SJCRH30 (cell line): Measurements from ENCODE around the gene KIAA1671. TPM values are rescaled to one million over a fixed set of nuclear protein-coding genes. Genes with fewer than 3 reads are reported as not detected.
A peak's percentile ranks its signal among the peaks of the same experiment; 100 is the strongest.

Experiments used
- DNase-seq, 2 experiments: peaks; one replicate each; pipeline ENCODE4 v3.0.0-alpha.2; 2015 to 2020
- H3K27ac ChIP-seq: fragments of 250-450 bp; sonication (Bioruptor Pico); 2 replicates; pipeline ENCODE4 v1.5.1; 2020; ENCODE audit warnings: mild to moderate bottlenecking, moderate library complexity
- H3K27me3 ChIP-seq: fragments of 250-450 bp; sonication (Bioruptor Pico); 2 replicates; pipeline ENCODE4 v1.5.1; 2020; ENCODE audit warnings: mild to moderate bottlenecking, moderate library complexity
- H3K36me3 ChIP-seq: fragments of 250-450 bp; sonication (Bioruptor Pico); 2 replicates; pipeline ENCODE4 v1.5.1; 2020; ENCODE audit warnings: mild to moderate bottlenecking, moderate library complexity
- H3K4me1 ChIP-seq: fragments of 250-450 bp; sonication (Bioruptor Pico); 2 replicates; pipeline ENCODE4 v1.5.1; 2020; ENCODE audit warnings: mild to moderate bottlenecking, moderate library complexity
- H3K4me3 ChIP-seq: fragments of 250-450 bp; sonication (Bioruptor Pico); 2 replicates; pipeline ENCODE4 v1.5.1; 2020; ENCODE audit warnings: mild to moderate bottlenecking, moderate library complexity
- H3K9me3 ChIP-seq: fragments of 250-450 bp; sonication (Bioruptor Pico); replicated peaks from 2 replicates; pipeline ENCODE4 v1.5.1; 2020; ENCODE audit warnings: mild to moderate bottlenecking, moderate library complexity
- total RNA-seq: library from RNA; depleted of rRNA; stranded (reverse); fragments of >200 nt; shearing (Covaris generic); gene quantifications from 2 replicates; pipeline ENCODE4 v1.2.3, GENCODE V29; 2014

Gene KIAA1671
- total RNA-seq, 1 experiment from 2014 or later, result 19.7 TPM

DNA sequence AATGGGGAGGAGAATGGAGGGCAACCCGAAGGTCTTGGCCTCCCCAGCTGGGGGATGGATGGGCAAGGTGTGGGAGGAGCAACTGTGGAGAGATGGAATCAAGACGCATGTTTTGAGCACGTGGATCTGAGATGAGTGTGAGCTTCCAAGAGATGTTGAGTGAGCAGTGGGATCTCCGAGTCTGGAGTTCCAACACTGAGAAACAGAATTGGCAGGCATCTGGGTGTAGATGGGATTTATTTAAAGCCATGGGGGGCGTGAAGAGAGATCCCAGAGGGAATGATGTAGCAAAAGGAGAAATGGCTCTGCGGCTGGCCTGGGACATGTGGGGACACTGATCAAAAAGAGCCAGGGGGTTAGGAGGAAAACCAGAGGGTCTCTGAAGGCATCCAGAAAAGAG, 95.6 kb downstream of the KIAA1671 start:
- H3K4me1 ChIP-seq, result no peaks in the 10 kb centered on the region
- H3K27me3 ChIP-seq, result peaks cover 12% of the 10 kb centered on the region
- H3K9me3 ChIP-seq, result 0 out of 2 replicates have a peak, but pooled peaks cover 4% of the 10 kb centered on the region
- no peak for DNase-seq
- H3K4me3 ChIP-seq, result no peak overlapping the region
- no peaks in the 10 kb centered on the region for H3K36me3 ChIP-seq
- H3K27ac ChIP-seq, result no peak overlapping the region

DNA sequence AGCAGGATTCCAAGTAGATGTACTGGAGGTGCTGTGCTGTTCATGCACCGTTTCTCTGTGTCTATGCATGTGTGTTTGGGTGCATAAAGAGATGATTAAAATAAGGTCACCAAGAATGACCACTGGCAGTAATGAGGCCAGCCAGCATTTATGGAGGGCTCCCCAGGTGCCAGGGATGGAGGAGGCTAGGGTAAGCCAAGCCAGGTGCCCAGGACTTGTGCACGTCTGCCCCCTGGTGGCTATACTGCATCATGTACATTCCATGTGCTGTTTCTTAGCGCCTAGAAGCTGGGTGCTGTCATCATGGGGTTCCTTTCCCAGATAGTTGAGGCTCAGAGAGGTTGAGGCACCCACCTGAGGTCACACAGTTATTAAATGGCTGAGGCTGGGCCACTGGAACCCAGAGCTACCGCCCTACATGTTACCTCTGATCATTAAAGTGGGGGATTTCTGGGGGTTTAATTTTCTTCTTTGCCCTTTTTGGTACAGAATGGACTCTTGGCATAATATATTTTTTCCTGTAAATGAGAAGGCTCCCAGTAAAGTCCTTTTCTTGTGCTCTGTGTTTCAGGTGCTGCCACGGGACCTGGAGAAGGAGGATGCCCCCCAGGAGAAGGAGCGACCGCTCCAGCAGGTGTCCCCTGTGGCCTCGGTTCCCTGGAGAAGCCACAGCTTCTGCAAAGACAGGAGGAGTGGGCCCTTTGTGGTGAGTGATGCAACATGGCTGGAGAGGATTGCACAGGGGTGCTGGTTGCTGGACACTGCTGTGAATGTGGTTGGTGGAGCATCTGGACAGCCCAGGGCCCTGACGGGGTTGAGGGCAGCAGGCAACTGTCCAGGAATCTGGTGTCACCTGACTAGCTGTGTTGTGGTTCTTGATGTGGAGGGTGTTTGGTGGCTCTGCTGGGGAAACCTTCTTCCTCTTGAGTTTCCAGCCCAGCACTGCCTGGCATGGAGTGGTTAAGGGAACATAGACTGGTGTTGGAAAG, 96.4 kb downstream of the KIAA1671 start:
- DNase-seq, result peak; percentile 64 to 87
- no peaks in the 10 kb centered on the region for H3K4me1 ChIP-seq
- H3K9me3 ChIP-seq, result 0 out of 2 replicates have a peak, but pooled peaks cover 4% of the 10 kb centered on the region
- H3K4me3 ChIP-seq, result no peak overlapping the region
- peaks cover 11% of the 10 kb centered on the region for H3K27me3 ChIP-seq
- no peak overlapping the region for H3K27ac ChIP-seq
- H3K36me3 ChIP-seq, result no peaks in the 10 kb centered on the region

DNA sequence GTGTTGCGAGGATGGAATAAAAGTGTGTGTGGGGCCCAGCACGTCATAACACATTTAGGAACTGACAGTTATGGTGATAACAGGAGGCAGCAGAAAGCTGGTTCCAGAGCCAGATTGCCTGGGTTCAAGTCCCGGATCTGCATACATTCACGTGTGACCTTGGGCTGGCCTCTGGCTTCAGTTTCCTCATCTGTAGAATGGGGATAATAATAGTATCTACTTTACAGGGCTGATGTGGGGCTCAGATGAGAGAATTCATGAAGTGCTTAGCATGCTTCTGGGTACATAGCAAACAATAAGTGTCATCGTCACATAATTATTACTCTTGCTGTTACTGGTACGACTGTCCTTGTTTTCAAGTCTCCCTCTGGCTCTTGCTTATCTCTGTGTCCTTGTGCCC, 97.3 kb downstream of the KIAA1671 start:
- Histone ChIP-seq H3K36me3 (no peaks in the 10 kb centered on the region), H3K27ac (no peak overlapping the region), H3K4me3 (no peak overlapping the region), H3K9me3 (0 out of 2 replicates have a peak, but pooled peaks cover 4% of the 10 kb centered on the region), H3K27me3 (peaks cover 3% of the 10 kb centered on the region), H3K4me1 (no peaks in the 10 kb centered on the region)
- no peak for DNase-seq

DNA sequence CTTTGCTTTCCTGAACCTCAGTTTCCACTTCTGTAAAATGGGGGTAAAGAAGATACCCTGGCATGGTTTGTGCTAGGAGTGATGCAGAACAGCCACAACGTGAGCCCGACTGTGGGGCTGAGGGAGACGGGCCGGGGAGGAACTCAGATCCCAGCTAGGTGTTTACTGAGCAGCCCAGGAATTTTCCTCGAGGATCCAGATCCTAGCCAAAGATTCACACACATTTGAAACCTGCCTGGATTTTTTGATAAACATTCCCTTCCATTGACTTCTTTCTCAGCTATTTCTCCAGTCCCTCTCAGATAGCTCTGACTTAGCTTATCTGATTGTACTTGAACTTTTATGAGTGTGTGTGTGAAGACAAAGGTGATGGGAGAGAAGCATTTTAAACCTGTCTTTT, 98.0 kb downstream of the KIAA1671 start:
- no peaks in the 10 kb centered on the region; the same call in 1 of the 2 replicates for H3K27me3 ChIP-seq
- DNase-seq, result no peak

DNA sequence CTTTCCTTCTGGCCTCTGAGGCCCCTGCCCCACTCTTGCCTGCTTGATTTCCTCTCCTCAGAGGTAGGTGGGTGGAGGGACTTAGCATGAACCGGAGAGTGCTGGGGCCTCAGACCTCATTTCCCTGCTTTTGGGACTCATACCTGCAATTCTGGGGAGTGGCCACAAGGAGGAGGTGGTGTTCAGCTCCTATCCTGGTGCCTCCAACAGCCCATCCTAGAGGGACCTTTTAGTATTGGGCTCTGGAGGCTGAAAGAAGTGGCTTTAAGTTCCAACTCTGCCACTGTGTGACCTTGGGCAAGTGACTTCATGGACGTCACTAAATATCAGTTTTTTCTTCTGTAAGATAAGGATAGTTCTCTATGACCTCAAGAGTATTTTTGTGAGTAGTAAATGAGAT, 98.6 kb downstream of the KIAA1671 start:
- H3K27me3 ChIP-seq, result no peaks in the 10 kb centered on the region; the same call in 1 of the 2 replicates
- 0 out of 2 replicates have a peak, but pooled peaks cover 4% of the 10 kb centered on the region for H3K9me3 ChIP-seq
- H3K4me3 ChIP-seq, result no peak overlapping the region
- no peaks in the 10 kb centered on the region for H3K36me3 ChIP-seq
- H3K27ac ChIP-seq, result no peak overlapping the region
- H3K4me1 ChIP-seq, result no peaks in the 10 kb centered on the region
- DNase-seq, result peak; percentile 37 to 66

More for the DNA sequence above, 98.0 kb downstream of the KIAA1671 start:
- Histone ChIP-seq H3K4me1 (no peaks in the 10 kb centered on the region), H3K9me3 (0 out of 2 replicates have a peak, but pooled peaks cover 4% of the 10 kb centered on the region), H3K27ac (no peak overlapping the region), H3K36me3 (no peaks in the 10 kb centered on the region), H3K4me3 (no peak overlapping the region)

DNA sequence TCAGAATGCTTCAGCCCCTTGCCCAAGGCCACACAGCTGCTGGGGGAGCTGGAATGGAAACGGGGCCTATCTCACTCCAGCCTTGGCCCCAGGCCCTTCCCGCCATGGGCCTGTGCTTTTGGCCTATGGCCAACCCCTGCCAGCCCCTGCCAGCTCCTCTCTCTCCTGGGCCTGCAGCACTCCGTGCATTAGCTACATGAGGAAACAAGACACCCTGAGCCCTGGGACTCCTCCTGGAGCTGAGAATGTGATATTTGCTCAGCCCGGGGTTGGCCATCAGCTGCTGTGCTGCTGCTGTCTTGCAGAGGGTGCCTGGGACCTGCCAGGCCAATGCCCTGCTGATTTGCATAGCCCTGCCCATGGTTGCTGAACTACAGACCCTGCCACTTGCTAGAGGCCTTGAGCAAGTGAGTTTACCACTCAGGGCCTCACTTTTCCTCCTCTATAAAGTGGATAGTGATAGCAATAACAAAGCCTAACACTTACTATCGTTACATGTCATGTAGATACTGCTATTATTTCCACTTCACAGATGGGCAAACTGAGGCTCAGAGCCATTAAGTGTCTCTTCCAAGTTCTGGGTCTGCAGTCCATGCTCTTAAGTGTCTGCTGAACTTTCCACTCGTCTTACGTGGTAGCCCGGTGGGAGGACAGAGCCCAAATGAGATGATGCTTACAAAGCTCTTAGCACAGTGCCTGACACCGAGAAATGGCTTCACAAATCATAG, 99.6 kb downstream of the KIAA1671 start:
- peaks cover 4% of the 10 kb centered on the region; the same call in 1 of the 2 replicates for H3K4me1 ChIP-seq
- H3K27ac ChIP-seq, result no peak overlapping the region
- no peak overlapping the region for H3K4me3 ChIP-seq
- no peaks in the 10 kb centered on the region for H3K36me3 ChIP-seq
- H3K9me3 ChIP-seq, result 0 out of 2 replicates have a peak, but pooled peaks cover 4% of the 10 kb centered on the region
- peak; percentile 66 to 80 for DNase-seq
- H3K27me3 ChIP-seq, result no peaks in the 10 kb centered on the region

DNA sequence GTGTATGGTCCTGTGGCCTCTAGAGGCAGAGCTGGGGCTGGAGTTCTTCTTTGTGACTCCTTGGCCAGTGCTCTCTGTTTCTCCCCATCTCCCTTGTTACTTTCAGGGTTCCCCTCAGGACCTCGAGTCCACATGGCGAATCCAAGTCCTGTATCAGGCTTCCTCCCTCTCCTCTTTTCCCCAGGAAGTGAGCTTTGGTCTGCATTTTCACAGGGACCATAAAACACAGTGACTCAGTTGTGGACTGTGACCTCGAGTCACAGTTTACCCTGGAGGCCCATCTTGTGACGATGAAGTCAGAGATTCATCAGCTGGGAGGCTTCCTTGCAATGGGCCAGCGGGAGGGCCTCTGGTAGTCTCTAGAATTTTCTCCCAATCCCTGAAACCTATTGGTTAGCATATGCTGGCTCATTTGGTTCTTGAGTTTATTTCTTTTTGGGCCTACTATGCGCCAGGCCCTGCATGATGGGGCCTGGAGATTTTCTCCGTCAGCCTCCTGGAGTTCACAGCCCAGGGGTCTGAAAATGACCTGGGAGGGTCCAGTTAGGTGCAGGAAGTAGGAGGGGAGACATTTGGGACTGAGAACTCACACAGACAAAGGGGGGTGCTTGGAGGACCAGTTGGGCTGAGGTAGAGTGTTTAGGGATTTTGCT, 100.8 kb downstream of the KIAA1671 start:
- H3K36me3 ChIP-seq, result no peaks in the 10 kb centered on the region
- no peak for DNase-seq
- no peaks in the 10 kb centered on the region for H3K27me3 ChIP-seq
- H3K4me1 ChIP-seq, result peaks cover 4% of the 10 kb centered on the region; the same call in 1 of the 2 replicates
- H3K9me3 ChIP-seq, result 0 out of 2 replicates have a peak, but pooled peaks cover 4% of the 10 kb centered on the region
- H3K27ac ChIP-seq, result no peak overlapping the region
- no peak overlapping the region for H3K4me3 ChIP-seq

DNA sequence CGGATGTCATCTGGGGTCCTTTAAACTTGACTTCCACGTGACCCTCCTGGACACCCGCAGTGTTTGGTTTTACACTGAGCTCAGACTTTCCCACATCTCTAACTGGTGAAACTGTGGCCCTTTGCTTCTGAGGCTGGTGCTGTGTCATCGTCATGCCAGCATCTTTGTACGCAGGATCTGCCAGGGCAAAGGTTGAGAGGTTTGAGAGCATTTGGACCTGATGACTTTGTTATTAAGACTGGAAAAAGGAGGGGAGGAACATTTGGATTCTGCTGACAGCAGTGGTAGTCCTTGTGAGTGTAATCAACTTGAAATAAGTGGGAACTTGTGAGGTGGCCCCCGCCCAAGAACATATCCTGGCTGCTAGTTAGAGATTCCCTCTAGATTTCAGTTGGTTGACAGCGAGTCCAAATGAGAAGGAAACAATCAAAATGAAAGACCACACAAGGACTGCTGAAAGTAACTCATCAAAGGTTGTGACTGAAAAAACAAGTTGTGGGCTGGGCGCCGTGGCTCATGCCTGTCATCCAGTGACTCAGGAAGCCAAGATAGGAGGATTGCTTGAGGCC, 102.5 kb downstream of the KIAA1671 start:
- 0 out of 2 replicates have a peak, but pooled peaks cover 4% of the 10 kb centered on the region for H3K9me3 ChIP-seq
- no peak overlapping the region for H3K27ac ChIP-seq
- H3K36me3 ChIP-seq, result no peaks in the 10 kb centered on the region
- peaks cover 7% of the 10 kb centered on the region; the same call in 1 of the 2 replicates for H3K27me3 ChIP-seq
- H3K4me1 ChIP-seq, result peaks cover 4% of the 10 kb centered on the region; the same call in 1 of the 2 replicates
- H3K4me3 ChIP-seq, result no peak overlapping the region
- no peak for DNase-seq

DNA sequence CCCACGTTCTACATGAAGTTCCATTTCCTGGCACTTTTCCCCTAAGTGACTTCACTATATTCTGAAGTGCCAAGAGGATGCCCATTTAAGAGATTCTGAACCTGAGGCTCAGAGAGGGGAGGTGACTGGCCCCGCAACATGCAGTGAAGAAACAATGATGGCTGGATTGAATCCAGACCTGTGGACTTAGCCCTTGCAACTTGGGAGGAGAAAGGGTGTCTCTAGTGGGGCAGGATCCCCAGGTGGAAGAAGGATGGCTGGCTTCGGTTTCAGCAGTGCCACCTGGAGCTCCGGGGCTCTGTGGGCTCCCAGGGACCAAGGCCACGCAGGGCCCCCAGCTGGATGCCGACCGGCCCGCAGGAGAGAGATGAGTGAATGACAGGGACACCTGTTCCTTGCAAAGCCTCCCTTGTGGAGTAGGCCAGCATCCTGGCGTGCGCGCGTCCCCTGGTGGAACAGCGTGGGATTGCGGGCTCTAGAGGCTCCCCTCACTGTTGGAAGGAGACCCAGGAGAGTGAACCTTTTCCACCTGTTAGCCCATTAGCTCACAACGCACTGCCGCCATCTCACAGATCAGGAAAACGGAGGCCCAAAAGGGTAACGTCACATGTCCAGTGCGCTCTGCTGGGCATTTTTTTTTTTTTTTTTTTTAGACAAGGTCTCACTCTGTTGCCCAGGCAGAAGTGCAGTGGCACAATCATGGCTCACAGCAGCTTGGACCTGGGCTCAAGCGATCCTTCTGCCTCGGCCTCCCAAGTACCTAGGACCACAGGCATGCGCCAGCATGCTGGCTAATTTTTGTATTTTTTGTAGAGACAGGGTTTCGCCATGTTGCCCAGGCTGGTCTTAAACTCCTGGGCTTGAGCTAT, 104.7 kb downstream of the KIAA1671 start:
- peak; percentile 92 to 97 for DNase-seq
- Histone ChIP-seq H3K27ac (no peak overlapping the region), H3K36me3 (no peaks in the 10 kb centered on the region), H3K9me3 (no peaks in the 10 kb centered on the region), H3K4me3 (no peak overlapping the region), H3K27me3 (peaks cover 14% of the 10 kb centered on the region), H3K4me1 (peaks cover 4% of the 10 kb centered on the region; the same call in 1 of the 2 replicates)

DNA sequence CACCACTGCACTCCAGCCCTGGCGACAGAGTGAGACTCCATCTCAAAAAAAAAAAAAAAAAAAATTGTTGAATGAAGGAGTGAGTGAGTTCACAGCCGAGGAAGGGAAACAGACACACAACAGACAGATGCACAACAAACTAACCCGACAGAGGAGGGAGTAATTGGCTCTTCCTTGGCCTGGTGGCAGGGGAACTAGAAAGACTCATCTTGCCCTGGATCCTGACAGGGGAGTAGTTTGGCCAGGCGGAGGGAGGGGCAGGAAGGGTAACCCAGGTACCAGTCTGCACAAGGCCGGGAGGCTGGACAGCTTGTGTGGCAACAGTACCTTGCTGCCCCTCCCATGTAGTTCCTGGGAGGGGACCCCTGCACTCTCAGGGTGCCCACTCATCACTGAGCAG, 106.9 kb downstream of the KIAA1671 start:
- Histone ChIP-seq H3K27ac (no peak overlapping the region), H3K9me3 (no peaks in the 10 kb centered on the region), H3K4me3 (no peak overlapping the region), H3K4me1 (peaks cover 4% of the 10 kb centered on the region; the same call in 1 of the 2 replicates), H3K36me3 (no peaks in the 10 kb centered on the region), H3K27me3 (peaks cover 14% of the 10 kb centered on the region)
- no peak for DNase-seq

DNA sequence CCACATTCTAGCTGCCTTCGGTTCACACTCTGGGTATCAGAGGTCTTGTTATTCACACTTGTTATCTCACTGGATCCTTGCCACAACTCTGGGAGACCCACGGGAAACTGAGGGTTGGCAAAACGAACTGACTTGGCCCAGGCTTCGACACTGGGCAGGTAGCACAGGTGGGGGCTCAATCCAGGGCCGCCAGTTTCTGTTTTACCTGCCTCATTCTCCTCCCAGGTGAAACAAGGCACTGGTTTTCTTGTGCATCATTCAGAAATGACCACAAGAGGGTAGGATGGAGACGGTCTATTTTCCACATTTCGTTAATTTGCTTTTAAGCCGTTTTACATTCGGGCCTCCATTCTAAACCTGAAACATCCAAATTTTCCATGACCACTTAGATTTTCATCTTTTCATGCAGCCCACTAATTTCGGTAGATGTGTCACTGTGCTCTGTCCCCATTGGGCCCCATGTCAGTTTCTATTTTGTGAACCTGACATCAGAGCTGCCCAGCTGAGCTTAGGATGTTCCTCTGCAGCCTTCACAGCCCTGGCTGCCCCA, 108.1 kb downstream of the KIAA1671 start:
- no peaks in the 10 kb centered on the region for H3K9me3 ChIP-seq
- no peaks in the 10 kb centered on the region for H3K36me3 ChIP-seq
- DNase-seq, result no peak
- no peak overlapping the region for H3K27ac ChIP-seq
- peaks cover 4% of the 10 kb centered on the region; the same call in 1 of the 2 replicates for H3K4me1 ChIP-seq
- no peak overlapping the region for H3K4me3 ChIP-seq
- H3K27me3 ChIP-seq, result peaks cover 14% of the 10 kb centered on the region

DNA sequence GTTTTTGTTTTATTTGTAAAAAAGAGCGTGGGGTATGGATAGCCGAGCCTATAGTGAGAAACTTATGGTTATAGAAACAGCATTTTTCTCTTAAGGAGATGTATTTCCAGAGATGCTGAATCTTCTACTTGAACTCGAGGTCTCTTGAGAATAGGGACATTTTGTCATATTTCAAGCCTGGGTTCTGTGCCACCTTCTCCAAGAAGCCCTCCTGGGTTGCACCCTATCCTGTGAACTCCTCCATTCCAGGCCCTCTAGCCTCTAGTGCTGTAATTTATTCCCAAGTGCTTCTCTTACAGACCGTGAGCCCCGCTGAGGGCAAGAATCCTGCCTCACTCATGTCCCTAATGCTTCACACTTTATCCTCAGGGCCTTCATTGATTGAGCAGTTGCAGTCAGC, 108.6 kb downstream of the KIAA1671 start:
- Histone ChIP-seq H3K4me3 (no peak overlapping the region), H3K27ac (no peak overlapping the region)
- DNase-seq, result no peak

More for the DNA sequence above, 108.6 kb downstream of the KIAA1671 start:
- H3K9me3 ChIP-seq, result no peaks in the 10 kb centered on the region
- no peaks in the 10 kb centered on the region for H3K36me3 ChIP-seq
- peaks cover 4% of the 10 kb centered on the region; the same call in 1 of the 2 replicates for H3K4me1 ChIP-seq
- H3K27me3 ChIP-seq, result peaks cover 14% of the 10 kb centered on the region
